IMR-90 (cell line): Measurements from ENCODE around the gene RAP2A. TPM values are rescaled to one million over a fixed set of nuclear protein-coding genes. Genes with fewer than 3 reads are reported as not detected.

Experiments
- ATAC-seq: fragments of 200-7000 bp; cut with Tn5 transposase; 2 replicates; pipeline ENCODE4 v1.9.1; 2020; ENCODE audit warnings: low read depth, mild to moderate bottlenecking, moderate library complexity
- Bru-seq: library from RNA; stranded (reverse); fragments of 400-500 nt; gene quantifications from one replicate; lab custom pipeline; 2021; lab: Mats Ljungman, UMichigan
- BruChase-seq, 2 experiments: library from RNA; stranded (reverse); fragments of 400-500 nt; gene quantifications; one replicate each; lab custom pipeline; 2021; lab: Mats Ljungman, UMichigan
- BruUV-seq: library from RNA; stranded (reverse); fragments of 400-500 nt; replicated peaks from 2 replicates; lab custom pipeline; 2021; lab: Mats Ljungman, UMichigan
- CTCF ChIA-PET: fragments of 300-600 bp; formaldehyde crosslinking; extraction: SDS; loops from one replicate; lab custom pipeline; 2021; ENCODE audit warnings: antibody characterized with exemption; lab: Yijun Ruan, JAX
- POLR2A ChIA-PET: fragments of 300-600 bp; sonication (Branson Sonifier 250); formaldehyde crosslinking; loops from one replicate; lab custom pipeline; 2022; ENCODE audit warnings: antibody characterized with exemption; ENCODE audit not compliant: unreplicated experiment; lab: Charles Lee
- DNase-seq: peaks from one replicate; pipeline ENCODE4 v3.0.0; 2013
- H2AFZ ChIP-seq: replicated peaks from 2 replicates; pipeline ENCODE3; 2013; ENCODE audit warnings: low read length, mild to moderate bottlenecking; ENCODE audit not compliant: poor library complexity
- H2AK5ac ChIP-seq: 2 replicates; pipeline ENCODE4 v1.6.1; 2013; ENCODE audit warnings: low read depth, low read length, inconsistent platforms
- H2AK9ac ChIP-seq: replicated peaks from 2 replicates; pipeline ENCODE3; 2013; ENCODE audit warnings: mild to moderate bottlenecking, low read depth, low read length, moderate library complexity; ENCODE audit not compliant: poor library complexity
- H2BK120ac ChIP-seq: 2 replicates; pipeline ENCODE4 v1.6.1; 2013; ENCODE audit warnings: low read depth, low read length, inconsistent platforms
- H2BK15ac ChIP-seq: 3 replicates; pipeline ENCODE4 v1.6.1; 2013; ENCODE audit warnings: low read depth, low read length, inconsistent platforms
- H2BK20ac ChIP-seq: 2 replicates; pipeline ENCODE4 v1.6.1; 2013; ENCODE audit warnings: low read depth, mild to moderate bottlenecking, inconsistent platforms, low read length, moderate library complexity
- H2BK5ac ChIP-seq: 2 replicates; pipeline ENCODE4 v1.6.1; 2013; ENCODE audit warnings: mild to moderate bottlenecking, low read depth, low read length, inconsistent platforms; ENCODE audit not compliant: poor library complexity, severe bottlenecking
- H3K14ac ChIP-seq: replicated peaks from 2 replicates; pipeline ENCODE4 v1.6.1; 2013; ENCODE audit warnings: low read depth, low read length, inconsistent platforms
- H3K18ac ChIP-seq: 2 replicates; pipeline ENCODE4 v1.6.1; 2013; ENCODE audit warnings: low read depth, low read length, control low read depth
- H3K23ac ChIP-seq: 2 replicates; pipeline ENCODE4 v1.6.1; 2013; ENCODE audit warnings: low read depth, low read length, inconsistent platforms
- H3K27ac ChIP-seq: 2 replicates; pipeline ENCODE4 v1.5.1; 2013; ENCODE audit warnings: mild to moderate bottlenecking, control low read depth, low read length; ENCODE audit not compliant: insufficient read depth
- H3K27me3 ChIP-seq: 2 replicates; pipeline ENCODE4 v1.6.1; 2013; ENCODE audit warnings: low read length; ENCODE audit not compliant: control insufficient read depth, insufficient read depth
- H3K36me3 ChIP-seq: 2 replicates; pipeline ENCODE4 v1.6.1; 2013; ENCODE audit warnings: low read length, mixed read lengths; ENCODE audit not compliant: control insufficient read depth, insufficient read depth
- H3K4ac ChIP-seq: 2 replicates; pipeline ENCODE4 v1.6.1; 2013; ENCODE audit warnings: low read depth, low read length, inconsistent platforms
- H3K4me1 ChIP-seq: 2 replicates; pipeline ENCODE4 v1.6.1; 2013; ENCODE audit warnings: low read length, mixed read lengths; ENCODE audit not compliant: control insufficient read depth, insufficient read depth
- H3K4me2 ChIP-seq: 2 replicates; pipeline ENCODE4 v1.6.1; 2013; ENCODE audit warnings: low read depth, mild to moderate bottlenecking, control low read depth, low read length, moderate library complexity
- H3K4me3 ChIP-seq: 2 replicates; pipeline ENCODE4 v1.5.1; 2013; ENCODE audit warnings: low read depth, mild to moderate bottlenecking, control low read depth, low read length, moderate library complexity; ENCODE audit not compliant: insufficient read depth
- H3K56ac ChIP-seq: 2 replicates; pipeline ENCODE4 v1.6.1; 2013; ENCODE audit warnings: low read length, inconsistent platforms; ENCODE audit not compliant: insufficient read depth; ENCODE audit errors: extremely low read depth
- H3K79me1 ChIP-seq, 2 experiments: 2 replicates each; pipeline ENCODE4 v1.6.1; 2013; ENCODE audit warnings: low read length in 2 of 2, inconsistent platforms in 1 of 2, low read depth in 1 of 2
- H3K9ac ChIP-seq: 2 replicates; pipeline ENCODE4 v1.6.1; 2013; ENCODE audit warnings: low read depth, low read length, control low read depth
- H3K9me1 ChIP-seq: 2 replicates; pipeline ENCODE4 v1.6.1; 2013; ENCODE audit warnings: low read length, inconsistent platforms; ENCODE audit not compliant: insufficient read depth
- H3K9me3 ChIP-seq: 2 replicates; pipeline ENCODE4 v1.6.1; 2013; ENCODE audit warnings: low read length; ENCODE audit not compliant: control insufficient read depth, insufficient read depth
- H4K20me1 ChIP-seq: 2 replicates; pipeline ENCODE4 v1.6.1; 2013; ENCODE audit warnings: low read length, inconsistent platforms; ENCODE audit not compliant: insufficient read depth
- H4K5ac ChIP-seq: 2 replicates; pipeline ENCODE4 v1.6.1; 2013; ENCODE audit warnings: mild to moderate bottlenecking, low read depth, low read length, control low read depth
- H4K8ac ChIP-seq, 2 experiments: 2 replicates each; pipeline ENCODE4 v1.6.1; 2013; ENCODE audit warnings: low read depth in 2 of 2, low read length in 2 of 2, control low read depth in 1 of 2, inconsistent platforms in 1 of 2
- H4K91ac ChIP-seq: 2 replicates; pipeline ENCODE4 v1.6.1; 2013; ENCODE audit warnings: low read depth, low read length, inconsistent platforms; ENCODE audit not compliant: insufficient read depth
- FOS ChIP-seq: fragments of 150-350 bp; IDR thresholded peaks from 2 replicates; pipeline ENCODE4 v1.6.1; 2016; ENCODE audit warnings: low read depth, low read length
- MAZ ChIP-seq: IDR thresholded peaks from 2 replicates; pipeline ENCODE4 v1.6.1; 2012; ENCODE audit warnings: low read depth, mild to moderate bottlenecking, low read length, improper control_type of control experiment, moderate library complexity, borderline replicate concordance
- MXI1 ChIP-seq: IDR thresholded peaks from 2 replicates; pipeline ENCODE4 v1.6.1; 2012; ENCODE audit warnings: low read depth, mild to moderate bottlenecking, low read length, moderate library complexity, borderline replicate concordance
- POLR2A ChIP-seq: IDR thresholded peaks from 2 replicates; pipeline ENCODE4 v1.6.1; 2012; ENCODE audit warnings: mild to moderate bottlenecking, low read depth, low read length
- WGBS, 2 experiments: methylation state at CpG; one replicate each; pipeline versions ENCODE4 v1.1.5 to v1.1.7; 2013; ENCODE audit warnings: missing lambda C conversion rate in 2 of 2; ENCODE audit not compliant: insufficient read length in 1 of 2; ENCODE audit errors: extremely low coverage in 2 of 2; 5-methylcytosine and 5-hydroxymethylcytosine counted together
- dilution Hi-C: fragments of 300-500 bp; cut with HindIII; formaldehyde crosslinking; loops from one replicate; pipeline ENCODE4 v1.14.3; 2018; ENCODE audit warnings: low sequenced_read_pairs; ENCODE audit not compliant: unreplicated experiment
- in situ Hi-C: fragments of 300-500 bp; cut with MboI; formaldehyde crosslinking; loops from 3 replicates; pipeline ENCODE4 v1.14.3; 2019; ENCODE audit warnings: low sequenced_read_pairs, inconsistent platforms, mixed read lengths
- intact Hi-C: fragments of 100-400 bp; cut with micrococcal nuclease; formaldehyde crosslinking; loops from 2 replicates; pipeline ENCODE4 v1.10.0; 2022
- long read RNA-seq: library from polyadenylated mRNA; unstranded; transcript quantifications from one replicate; pipeline ENCODE4 v2.0.0, GENCODE V29; 2021; ENCODE audit not compliant: unreplicated experiment
- polyA plus RNA-seq, 3 experiments: library from polyadenylated mRNA; depleted of rRNA; stranded (reverse); fragments of >200 nt; gene quantifications; 2 replicates each; pipeline ENCODE4 v1.2.3, GENCODE V29; 2012; ENCODE audit warnings: low replicate concordance in 1 of 3
- total RNA-seq: library from RNA; depleted of rRNA; stranded (reverse); fragments of >200 nt; gene quantifications from 2 replicates; pipeline ENCODE4 v1.2.3, GENCODE V29; 2012; rRNA removed

The RAP2A gene
- total RNA-seq (21.0 and 28.9 TPM in 2 replicates), polyA plus RNA-seq (2012; rRNA removed) (5.5 and 6.4 TPM in 2 replicates), Bru-seq, nascent RNA (percentile 78 among the genes with signal in this experiment), BruChase-seq, experiment 1, labeled RNA remaining after a 6-hour chase (percentile 66 among the genes with signal in this experiment), BruChase-seq, experiment 2, labeled RNA remaining after a 2-hour chase (percentile 78 among the genes with signal in this experiment)
- polyA plus RNA-seq (2012; cell fraction: cytosol; rRNA removed) = 1.3 and 2.1 TPM in 2 replicates
- polyA plus RNA-seq (2012; cell fraction: nucleus; rRNA removed; ENCODE audit: low replicate concordance) = 1.4 and 6.4 TPM in 2 replicates
- long read RNA-seq, full-length matches to known transcripts = 22 of 30 reads
- long read RNA-seq, partial matches to known transcripts = 0 of 30 reads
- long read RNA-seq, other reads (novel, unspliced or antisense) = 8 of 30 reads

DNA sequence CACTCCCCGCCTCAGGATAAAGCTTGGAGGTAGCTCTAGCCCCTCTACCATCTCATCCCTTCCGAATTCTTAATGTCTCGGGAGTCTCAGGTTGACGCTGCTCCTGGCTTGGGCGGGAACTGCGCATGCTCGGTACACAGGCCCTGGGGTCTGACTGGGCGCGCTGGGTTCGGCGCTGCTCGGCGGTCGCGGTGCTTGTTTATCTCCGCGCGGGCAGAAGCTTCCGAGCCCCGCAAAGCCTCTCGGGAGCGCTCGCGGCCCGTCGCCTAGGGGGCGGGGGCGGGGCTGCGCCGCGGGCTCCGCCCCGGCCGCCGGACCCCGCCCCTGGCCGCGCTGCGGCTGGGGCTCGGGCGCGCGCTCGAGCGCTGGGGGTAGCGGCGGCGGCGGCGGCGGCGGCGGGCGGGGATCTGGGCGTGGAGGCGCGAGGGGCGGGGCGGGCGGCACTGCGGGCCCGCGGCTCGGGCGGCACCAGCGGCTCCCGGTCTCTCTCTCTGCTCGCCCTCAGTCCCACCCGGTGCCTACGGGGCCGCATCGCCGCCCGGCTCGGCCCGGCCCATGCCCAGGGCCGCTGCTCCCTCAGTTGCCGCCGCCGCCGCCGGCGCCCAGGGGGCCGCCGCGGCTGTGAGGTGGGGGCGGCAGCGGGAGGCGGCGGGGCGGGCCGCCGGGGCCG lies at the start of gene RAP2A:
Gene RAP2A (plus strand): TSS at position 443 of the 670 bp plus-strand sequence. CDS start 302 bp downstream, outside the sequence.
- Histone ChIP-seq H3K4ac (peak within 1 kb of the TSS; percentile 96), H2AFZ (peak within 1 kb of the TSS; percentile 97), H3K56ac (peak within 1 kb of the TSS; percentile 97), H2BK120ac (peak within 1 kb of the TSS; percentile 80), H3K14ac (peak within 1 kb of the TSS; percentile 96), H3K36me3 (no peaks in the 10 kb centered on the region), H4K8ac (peak within 1 kb of the TSS; percentile 38 to 94; a peak in 3 of 4 replicates), H4K5ac (peak within 1 kb of the TSS; percentile 90), H3K18ac (peak within 1 kb of the TSS; percentile 88), H3K27ac (peak within 1 kb of the TSS; percentile 88), H3K4me1 (peaks cover 4% of the 10 kb centered on the region), H3K9me3 (no peaks in the 10 kb centered on the region), H4K20me1 (peaks cover 13% of the 10 kb centered on the region), H3K23ac (peak within 1 kb of the TSS; percentile 97), H2BK15ac (peak within 1 kb of the TSS; percentile 89; the same call in 1 of the 3 replicates), H2BK5ac (peak within 1 kb of the TSS; percentile 88), H3K79me1 (peaks cover 16 to 50% of the 10 kb centered on the region in 2 experiments), H3K4me2 (peak within 1 kb of the TSS; percentile 99), H2AK5ac (peak within 1 kb of the TSS; percentile 52), H3K9me1 (peaks cover 5% of the 10 kb centered on the region), H3K4me3 (peak within 1 kb of the TSS; percentile 74), H4K91ac (peak within 1 kb of the TSS; percentile 89), H3K9ac (peak within 1 kb of the TSS; percentile 97), H2BK20ac (peak within 1 kb of the TSS; percentile 53; the same call in 1 of the 2 replicates), H3K27me3 (no peaks in the 10 kb centered on the region), H2AK9ac (peak within 1 kb of the TSS; percentile 95)
- no TSS peak for BruUV-seq
- ChIA-PET CTCF (interaction anchor here (0.8 to 1.1 kb wide), 3 partner anchors 16 to 141 kb away, joined by 3 to 5 read pairs (median 3); no protein-coding TSS in a partner anchor), POLR2A (interaction anchor here (1.0 to 1.3 kb wide), 2 partner anchors 66 to 114 kb away, joined by 3 read pairs; no protein-coding TSS in a partner anchor)
- dilution Hi-C loops (no loop called here), in situ Hi-C loops (no loop called here), intact Hi-C loops (loop anchor here (2.0 to 10.0 kb wide), 4 partner anchors 67 to 211 kb away; partner anchors contain the start of gene MBNL2)
- TF ChIP-seq POLR2A = peak; percentile 86
- TF ChIP-seq FOS = no peak
- peak; percentile 62 for TF ChIP-seq MXI1
- peak; percentile 85; the same call in 1 of the 2 replicates for TF ChIP-seq MAZ
- DNase-seq = peak; percentile 91
- WGBS, 2 experiments = 1% methylated on average over 14 of the region's 94 CpGs; no CpG with 5 or more reads in 1 of the 2 experiments
- ATAC-seq = peak; percentile 74
